Endothelial cell of umbilical vein (primary cell): ENCODE measurements around the gene MAP6. TPM values are rescaled to one million over a fixed set of nuclear protein-coding genes. Genes with fewer than 3 reads are reported as not detected.
A peak's percentile ranks its signal among the peaks of the same experiment; 100 is the strongest.

ENCODE experiments used
- BruUV-seq: library from RNA; stranded (reverse); fragments of 400-500 nt; replicated peaks from 2 replicates; lab custom pipeline; 2021; lab: Mats Ljungman, UMichigan
- CTCF ChIA-PET: fragments of 300-600, 350-600 bp; sonication (Branson Sonifier 250); formaldehyde crosslinking; loops from one replicate; lab custom pipeline; 2021; ENCODE audit warnings: antibody characterized with exemption, inconsistent platforms; lab: Charles Lee
- POLR2A ChIA-PET: fragments of 300-600, 350-600 bp; sonication (Branson Sonifier 250); formaldehyde crosslinking; loops from one replicate; lab custom pipeline; 2021; ENCODE audit warnings: antibody characterized with exemption, inconsistent platforms; lab: Charles Lee
- DNase-seq: peaks from one replicate; pipeline ENCODE4 v3.0.0-alpha.2; 2011; ENCODE audit warnings: low read depth, low spot score
- FAIRE-seq: peaks from 2 replicates; lab custom pipeline; 2011; peaks lifted over from hg19 to GRCh38; lab: Jason Lieb, UNC
- H2AFZ ChIP-seq: 2 replicates; pipeline ENCODE4 v1.6.0; 2012; ENCODE audit warnings: low read depth, low read length, control low read depth, inconsistent platforms
- H3K27ac ChIP-seq: 2 replicates; pipeline ENCODE4 v1.5.1; 2011; ENCODE audit warnings: low read depth, mild to moderate bottlenecking, control low read depth, low read length, moderate library complexity; ENCODE audit not compliant: insufficient read depth
- H3K27me3 ChIP-seq, 2 experiments: 2 replicates each; pipeline versions ENCODE4 v1.6.0 to v1.6.1; 2011; ENCODE audit warnings: low read length in 2 of 2, mixed read lengths in 1 of 2; ENCODE audit not compliant: control insufficient read depth in 2 of 2, insufficient read depth in 2 of 2
- H3K36me3 ChIP-seq, 2 experiments: 2 replicates in 1 of 2; 3 replicates in 1 of 2; pipeline ENCODE4 v1.5.1; 2011; ENCODE audit warnings: low read length in 2 of 2, mild to moderate bottlenecking in 1 of 2, moderate library complexity in 1 of 2; ENCODE audit not compliant: control insufficient read depth in 2 of 2, insufficient read depth in 2 of 2; ENCODE audit errors: extremely low read depth in 1 of 2
- H3K4me1 ChIP-seq: 3 replicates; pipeline ENCODE4 v1.5.1; 2011; ENCODE audit warnings: mild to moderate bottlenecking, low read length; ENCODE audit not compliant: control insufficient read depth, insufficient read depth; ENCODE audit errors: extremely low read depth
- H3K4me2 ChIP-seq: 2 replicates; pipeline ENCODE4 v1.6.1; 2011; ENCODE audit warnings: low read length, control low read depth, mixed read lengths; ENCODE audit not compliant: insufficient read depth
- H3K4me3 ChIP-seq, 3 experiments: fragments of 200-600 bp in 1 of 3; sonication (generic), shearing (Covaris generic) in 1 of 3; replicated peaks in 1 of 3; 2 replicates each; pipeline ENCODE4 v1.5.1; 2011 to 2016; ENCODE audit warnings: control low read depth in 3 of 3, low read length in 3 of 3, mild to moderate bottlenecking in 2 of 3, inconsistent platforms in 1 of 3, low read depth in 1 of 3, moderate library complexity in 1 of 3; ENCODE audit not compliant: insufficient read depth in 1 of 3
- H3K79me2 ChIP-seq: 2 replicates; pipeline ENCODE4 v1.6.0; 2012; ENCODE audit warnings: low read length, inconsistent platforms; ENCODE audit not compliant: control insufficient read depth, insufficient read depth
- H3K9ac ChIP-seq: replicated peaks from 2 replicates; pipeline ENCODE3; 2011; ENCODE audit warnings: low read length, control low read depth; ENCODE audit not compliant: insufficient read depth; ENCODE audit errors: extremely low read depth
- H3K9me1 ChIP-seq: replicated peaks from 3 replicates; pipeline ENCODE4 v1.6.0; 2011; ENCODE audit warnings: mild to moderate bottlenecking, low read length; ENCODE audit not compliant: control insufficient read depth, insufficient read depth; ENCODE audit errors: extremely low read depth
- H3K9me3 ChIP-seq: replicated peaks from 2 replicates; pipeline ENCODE4 v1.5.1; 2012; ENCODE audit warnings: low read length, inconsistent platforms; ENCODE audit not compliant: control insufficient read depth, insufficient read depth
- H4K20me1 ChIP-seq: replicated peaks from 2 replicates; pipeline ENCODE3; 2011; ENCODE audit warnings: mild to moderate bottlenecking, low read length; ENCODE audit not compliant: control insufficient read depth, insufficient read depth; ENCODE audit errors: extremely low read depth
- EZH2 ChIP-seq: IDR thresholded peaks from 2 replicates; pipeline ENCODE4 v1.6.1; 2012; ENCODE audit warnings: borderline replicate concordance, low read depth, mild to moderate bottlenecking, moderate library complexity, low read length, inconsistent platforms; ENCODE audit not compliant: severe bottlenecking
- FOS ChIP-seq: IDR thresholded peaks from 2 replicates; pipeline ENCODE4 v1.6.1; 2011; ENCODE audit warnings: mild to moderate bottlenecking, low read length, moderate library complexity, borderline replicate concordance; ENCODE audit not compliant: insufficient read depth
- GATA2 ChIP-seq: IDR thresholded peaks from 2 replicates; pipeline ENCODE4 v1.7.0; 2011; ENCODE audit warnings: low read depth, mild to moderate bottlenecking, moderate library complexity, mixed read lengths, low read length; ENCODE audit not compliant: insufficient read length, insufficient read depth
- JUN ChIP-seq: IDR thresholded peaks from 2 replicates; pipeline ENCODE4 v1.6.1; 2011; ENCODE audit warnings: borderline replicate concordance, low read depth; ENCODE audit not compliant: insufficient read length, insufficient read depth
- MYC ChIP-seq: IDR thresholded peaks from one replicate; pipeline ENCODE4 v1.6.1; 2011; ENCODE audit warnings: mild to moderate bottlenecking, low read depth, low read length
- POLR2A ChIP-seq: IDR thresholded peaks from 2 replicates; pipeline ENCODE4 v1.6.1; 2012; ENCODE audit warnings: low read depth, mild to moderate bottlenecking, control low read depth, low read length
- POLR2AphosphoS5 ChIP-seq: IDR thresholded peaks from 2 replicates; pipeline ENCODE4 v1.6.1; 2012; ENCODE audit warnings: low read depth, mild to moderate bottlenecking, control low read depth, low read length, moderate library complexity; ENCODE audit not compliant: insufficient read depth
- dilution Hi-C: fragments of 300-500 bp; cut with MboI; formaldehyde crosslinking; loops from one replicate; pipeline ENCODE4 v1.15.0; 2019; ENCODE audit warnings: low sequenced_read_pairs; ENCODE audit not compliant: extremely low pct_ligation_motif_present
- intact Hi-C: fragments of 100-400 bp; cut with micrococcal nuclease; formaldehyde crosslinking; loops from one replicate; pipeline ENCODE4 v1.10.0; 2022
- polyA plus RNA-seq, 4 experiments: library from polyadenylated mRNA; depleted of rRNA in 3 of 4; stranded (reverse) in 3 of 4; unstranded in 1 of 4; fragments of >200 nt; gene quantifications; 2 replicates each; pipeline versions ENCODE4 v1.2.1 to v1.2.3, GENCODE V29; 2011 to 2012; ENCODE audit warnings: missing spikeins in 1 of 4
- total RNA-seq: library from RNA; stranded (reverse); gene quantifications from 2 replicates; pipeline ENCODE4 v1.2.3, GENCODE V29; 2021
- TF ChIP-seq, protein P1 (sequence below), 2 donors: IDR thresholded peaks; 1 replicate in 1 of 2; 2 replicates in 1 of 2; pipeline ENCODE4 v1.5.1; 2011; ENCODE audit warnings: low read length in 2 of 2, mild to moderate bottlenecking in 2 of 2, moderate library complexity in 2 of 2, control low read depth in 1 of 2, inconsistent platforms in 1 of 2, low read depth in 1 of 2; ENCODE audit not compliant: insufficient read depth in 1 of 2; ENCODE audit errors: extremely low read depth in 1 of 2
- TF ChIP-seq, protein P2 (sequence below): IDR thresholded peaks from 2 replicates; pipeline ENCODE4 v1.6.1; 2011; ENCODE audit not compliant: insufficient read depth, insufficient read length

MAP6 gene
- total and polyA plus RNA-seq, 2 donors (not counting 3 experiments of a cell fraction or from before 2014, with no cell fraction given), result 0.12 TPM; not detected in 1

DNA sequence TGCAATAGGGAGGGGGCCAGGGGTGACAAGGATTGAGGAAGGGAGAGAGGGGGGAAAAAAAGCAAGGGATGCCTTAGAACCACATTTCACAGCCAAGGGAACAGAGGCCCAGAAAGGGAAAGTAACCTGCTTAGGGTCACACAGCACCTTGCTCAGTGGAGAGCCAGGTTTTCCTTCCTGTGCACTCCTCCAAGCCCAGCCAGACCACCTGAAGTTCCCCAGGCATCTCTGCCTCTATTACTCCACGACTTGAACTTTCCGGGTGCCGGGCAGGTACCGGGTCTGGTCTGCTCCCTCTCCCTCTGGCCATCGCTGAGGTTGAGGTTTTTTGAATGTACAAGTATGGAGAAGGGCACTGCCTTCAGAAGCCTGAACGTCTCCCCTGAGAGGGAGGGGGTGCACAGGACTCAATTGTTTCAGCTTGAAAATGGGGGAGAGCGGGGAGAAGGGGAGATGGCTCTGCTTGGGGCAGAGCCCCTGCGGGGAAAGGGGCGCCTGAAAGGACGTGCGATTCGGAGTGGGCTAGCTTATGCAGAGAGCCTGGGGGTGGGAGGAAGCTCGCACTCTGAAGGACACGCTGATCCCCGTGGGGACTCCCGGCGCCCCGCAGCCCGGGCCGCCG lies 107.3 kb downstream of the MAP6 start:
- Histone ChIP-seq H3K9me1 (no peaks in the 10 kb centered on the region), H3K27me3 (no peaks in the 10 kb centered on the region), H3K9me3 (no peaks in the 10 kb centered on the region), H3K36me3 (peaks cover 0 to 5% of the 10 kb centered on the region in 2 experiments), H2AFZ (peak overlapping the region; percentile 34), H3K4me3 (peak overlapping the region in 2 of 3 experiments; percentile 50 to 84), H3K4me1 (peaks cover 54% of the 10 kb centered on the region), H3K9ac (peak overlapping the region; percentile 76), H3K4me2 (peak overlapping the region; percentile 5), H3K79me2 (peaks cover 42% of the 10 kb centered on the region), H3K27ac (peak overlapping the region; percentile 92), H4K20me1 (no peaks in the 10 kb centered on the region)
- POLR2A ChIA-PET, result interaction anchor here (2.3 kb wide), 1 partner anchor 7 kb away, joined by 14 read pairs; no protein-coding TSS in a partner anchor
- TF ChIP-seq JUN, result no peak
- TF ChIP-seq, protein P1, sequence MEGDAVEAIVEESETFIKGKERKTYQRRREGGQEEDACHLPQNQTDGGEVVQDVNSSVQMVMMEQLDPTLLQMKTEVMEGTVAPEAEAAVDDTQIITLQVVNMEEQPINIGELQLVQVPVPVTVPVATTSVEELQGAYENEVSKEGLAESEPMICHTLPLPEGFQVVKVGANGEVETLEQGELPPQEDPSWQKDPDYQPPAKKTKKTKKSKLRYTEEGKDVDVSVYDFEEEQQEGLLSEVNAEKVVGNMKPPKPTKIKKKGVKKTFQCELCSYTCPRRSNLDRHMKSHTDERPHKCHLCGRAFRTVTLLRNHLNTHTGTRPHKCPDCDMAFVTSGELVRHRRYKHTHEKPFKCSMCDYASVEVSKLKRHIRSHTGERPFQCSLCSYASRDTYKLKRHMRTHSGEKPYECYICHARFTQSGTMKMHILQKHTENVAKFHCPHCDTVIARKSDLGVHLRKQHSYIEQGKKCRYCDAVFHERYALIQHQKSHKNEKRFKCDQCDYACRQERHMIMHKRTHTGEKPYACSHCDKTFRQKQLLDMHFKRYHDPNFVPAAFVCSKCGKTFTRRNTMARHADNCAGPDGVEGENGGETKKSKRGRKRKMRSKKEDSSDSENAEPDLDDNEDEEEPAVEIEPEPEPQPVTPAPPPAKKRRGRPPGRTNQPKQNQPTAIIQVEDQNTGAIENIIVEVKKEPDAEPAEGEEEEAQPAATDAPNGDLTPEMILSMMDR (IDR thresholded peaks at IDR 0.05; ENCODE audit: extremely low read depth in 1 of 2, insufficient read depth in 1 of 2, low read depth in 1 of 2, low read length in 2 of 2), result no peak
- no peak for TF ChIP-seq POLR2AphosphoS5
- TF ChIP-seq, protein P2, sequence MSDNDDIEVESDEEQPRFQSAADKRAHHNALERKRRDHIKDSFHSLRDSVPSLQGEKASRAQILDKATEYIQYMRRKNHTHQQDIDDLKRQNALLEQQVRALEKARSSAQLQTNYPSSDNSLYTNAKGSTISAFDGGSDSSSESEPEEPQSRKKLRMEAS, result no peak
- TF ChIP-seq EZH2, result no peak
- no peak for TF ChIP-seq POLR2A
- TF ChIP-seq MYC, result no peak
- no peak for TF ChIP-seq FOS
- no peak for TF ChIP-seq GATA2
- dilution Hi-C loops, result no loop called here
- FAIRE-seq, result no peak
- intact Hi-C loops, result loop anchor here (1.0 kb wide), 1 partner anchor 7 kb away; no protein-coding TSS in a partner anchor
- peak; percentile 20 for DNase-seq
- no TSS peak for BruUV-seq
- CTCF ChIA-PET, result interaction anchor here (0.7 to 8.6 kb wide), 4 partner anchors 7 to 15 kb away, joined by 3 to 107 read pairs (median 8); no protein-coding TSS in a partner anchor
